Choroid plexus epithelial cell (primary cell): ENCODE data around the gene RASSF3.

Experiments
- DNase-seq: peaks from one replicate; pipeline ENCODE4 v3.0.0-alpha.2; 2010; ENCODE audit warnings: low read depth
- H3K4me3 ChIP-seq: 2 replicates; pipeline ENCODE4 v1.5.1; 2011; ENCODE audit warnings: low read depth, mild to moderate bottlenecking, control low read depth, low read length, moderate library complexity
- TF ChIP-seq, protein P1 (sequence below): conservative IDR thresholded peaks from 2 replicates; pipeline ENCODE4 v1.5.1; 2011; ENCODE audit warnings: low read depth, mild to moderate bottlenecking, control low read depth, inconsistent platforms, low read length, moderate library complexity

RASSF3 gene

DNA sequence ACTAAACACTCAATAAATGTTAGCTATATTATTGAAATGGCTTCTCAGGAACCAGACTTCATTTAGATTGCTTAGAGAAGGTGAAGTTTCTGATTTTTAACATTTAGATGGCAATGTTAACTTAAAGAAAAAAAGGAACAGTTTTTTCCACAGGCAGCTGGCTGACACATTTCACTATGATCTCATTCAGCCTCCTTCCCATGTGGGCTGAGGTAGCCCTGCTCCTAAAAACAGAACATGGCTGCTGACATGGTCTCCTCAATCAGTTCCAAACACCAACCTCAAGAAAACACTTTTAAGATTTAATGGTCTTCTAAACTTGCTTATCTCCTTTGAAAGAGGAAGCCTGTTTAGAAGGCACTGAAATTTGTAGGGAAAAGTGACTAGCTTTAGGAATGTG lies 125.1 kb downstream of the RASSF3 start:
- TF ChIP-seq, protein P1, sequence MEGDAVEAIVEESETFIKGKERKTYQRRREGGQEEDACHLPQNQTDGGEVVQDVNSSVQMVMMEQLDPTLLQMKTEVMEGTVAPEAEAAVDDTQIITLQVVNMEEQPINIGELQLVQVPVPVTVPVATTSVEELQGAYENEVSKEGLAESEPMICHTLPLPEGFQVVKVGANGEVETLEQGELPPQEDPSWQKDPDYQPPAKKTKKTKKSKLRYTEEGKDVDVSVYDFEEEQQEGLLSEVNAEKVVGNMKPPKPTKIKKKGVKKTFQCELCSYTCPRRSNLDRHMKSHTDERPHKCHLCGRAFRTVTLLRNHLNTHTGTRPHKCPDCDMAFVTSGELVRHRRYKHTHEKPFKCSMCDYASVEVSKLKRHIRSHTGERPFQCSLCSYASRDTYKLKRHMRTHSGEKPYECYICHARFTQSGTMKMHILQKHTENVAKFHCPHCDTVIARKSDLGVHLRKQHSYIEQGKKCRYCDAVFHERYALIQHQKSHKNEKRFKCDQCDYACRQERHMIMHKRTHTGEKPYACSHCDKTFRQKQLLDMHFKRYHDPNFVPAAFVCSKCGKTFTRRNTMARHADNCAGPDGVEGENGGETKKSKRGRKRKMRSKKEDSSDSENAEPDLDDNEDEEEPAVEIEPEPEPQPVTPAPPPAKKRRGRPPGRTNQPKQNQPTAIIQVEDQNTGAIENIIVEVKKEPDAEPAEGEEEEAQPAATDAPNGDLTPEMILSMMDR, result no peak
- DNase-seq, result no peak
- H3K4me3 ChIP-seq, result no peak overlapping the region

DNA sequence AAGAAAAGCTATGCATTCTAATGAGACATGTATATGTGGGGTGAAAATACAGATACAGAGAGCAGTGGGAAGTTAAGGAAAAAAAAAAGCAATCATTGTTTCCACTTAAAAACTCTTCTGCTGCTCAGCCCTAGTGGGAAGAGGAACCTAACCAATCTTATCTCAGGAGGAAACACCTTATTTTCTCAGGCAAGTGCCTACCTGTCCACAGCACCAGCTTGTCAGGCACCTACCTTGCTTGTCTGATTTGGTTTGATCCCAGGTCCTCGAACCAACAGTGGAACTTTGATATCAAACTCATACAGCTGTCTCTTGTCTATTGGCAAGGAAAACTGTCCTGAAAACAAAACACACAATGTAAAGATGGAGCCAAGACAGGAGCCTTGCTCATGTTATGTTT lies 126.5 kb downstream of the RASSF3 start:
- DNase-seq, result no peak
- no peak overlapping the region for H3K4me3 ChIP-seq
- TF ChIP-seq, protein P1, result no peak

DNA sequence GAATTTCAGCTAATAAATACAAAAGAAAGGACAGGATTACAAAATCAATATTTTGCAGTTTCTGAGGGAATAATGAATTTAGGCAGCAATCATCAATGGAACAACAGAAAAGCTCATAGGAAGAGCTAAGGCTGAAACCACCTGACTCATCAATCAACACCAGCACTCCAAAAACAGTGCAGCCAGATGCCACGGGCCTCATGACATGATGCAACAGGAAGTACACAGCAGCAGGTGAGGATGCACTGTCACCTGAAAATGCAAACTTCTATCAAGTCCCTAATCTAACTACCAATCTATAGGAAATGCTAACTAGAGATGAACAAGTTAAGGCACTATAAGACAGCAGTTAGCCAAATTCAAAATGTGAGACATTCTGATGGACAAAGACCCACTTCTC lies 127.2 kb downstream of the RASSF3 start:
- TF ChIP-seq, protein P1, result no peak
- no peak for DNase-seq

DNA sequence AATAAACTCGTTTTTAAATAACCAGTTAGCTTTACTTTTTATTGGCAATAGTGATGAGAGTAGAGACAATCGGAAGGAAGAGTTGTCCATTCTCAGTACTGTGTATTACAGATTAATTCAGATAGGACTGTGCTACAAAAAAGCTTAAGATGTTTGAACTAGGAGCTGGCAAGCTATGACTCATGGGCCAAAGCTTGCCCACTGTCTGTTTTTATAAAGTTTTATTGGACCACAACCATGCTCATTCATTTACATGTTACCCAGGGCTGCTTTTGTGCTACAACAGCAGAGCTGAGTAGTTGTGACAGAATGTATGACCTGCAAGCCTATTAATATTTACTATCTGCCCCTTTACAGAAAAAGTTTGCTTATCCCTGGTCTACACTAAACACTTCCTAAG lies 129.5 kb downstream of the RASSF3 start:
- DNase-seq, result no peak
- TF ChIP-seq, protein P1, result no peak
- H3K4me3 ChIP-seq, result no peak overlapping the region

More for the DNA sequence above, 127.2 kb downstream of the RASSF3 start:
- no peak overlapping the region for H3K4me3 ChIP-seq

DNA sequence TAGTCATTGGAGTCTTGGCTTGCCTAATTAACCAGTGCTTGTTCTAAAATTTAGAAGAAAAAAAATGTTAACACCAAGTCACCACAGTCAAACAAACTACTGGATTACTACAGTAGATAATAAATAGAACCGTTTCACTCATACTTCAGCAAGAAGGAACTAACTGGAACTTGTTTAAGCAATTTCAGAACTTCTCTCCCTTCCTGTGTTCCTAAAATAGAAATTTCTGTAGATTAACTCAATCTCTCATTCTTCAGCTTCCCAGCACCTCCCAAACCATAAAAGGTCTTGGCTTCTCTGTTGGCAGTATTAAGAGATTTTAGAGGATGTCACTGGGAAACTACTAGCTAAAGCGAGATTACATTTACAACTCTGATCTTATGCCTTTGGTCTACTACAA lies 130.4 kb downstream of the RASSF3 start:
- no peak for DNase-seq
- TF ChIP-seq, protein P1, result no peak

DNA sequence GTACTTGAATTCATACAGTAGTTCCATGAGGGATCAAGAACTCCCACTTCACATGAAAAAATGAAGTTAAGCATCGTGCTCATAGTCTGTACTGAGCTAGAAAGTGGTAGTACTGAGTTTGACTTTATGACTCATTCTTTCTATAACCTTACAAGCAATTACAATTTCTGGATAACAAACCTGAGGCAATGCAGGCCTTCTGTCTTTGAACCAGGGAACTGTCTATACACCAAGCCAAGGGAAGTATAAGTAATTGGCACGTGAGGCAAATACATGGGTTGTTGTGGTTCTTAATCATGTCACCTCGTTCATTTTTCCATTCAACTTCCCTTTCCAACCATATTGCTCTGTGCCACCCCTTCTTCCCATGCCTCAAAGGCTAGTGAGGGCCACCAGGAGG lies 132.1 kb downstream of the RASSF3 start:
- H3K4me3 ChIP-seq, result no peak overlapping the region
- TF ChIP-seq, protein P1, result no peak
- DNase-seq, result no peak

More for the DNA sequence above, 130.4 kb downstream of the RASSF3 start:
- H3K4me3 ChIP-seq, result no peak overlapping the region

DNA sequence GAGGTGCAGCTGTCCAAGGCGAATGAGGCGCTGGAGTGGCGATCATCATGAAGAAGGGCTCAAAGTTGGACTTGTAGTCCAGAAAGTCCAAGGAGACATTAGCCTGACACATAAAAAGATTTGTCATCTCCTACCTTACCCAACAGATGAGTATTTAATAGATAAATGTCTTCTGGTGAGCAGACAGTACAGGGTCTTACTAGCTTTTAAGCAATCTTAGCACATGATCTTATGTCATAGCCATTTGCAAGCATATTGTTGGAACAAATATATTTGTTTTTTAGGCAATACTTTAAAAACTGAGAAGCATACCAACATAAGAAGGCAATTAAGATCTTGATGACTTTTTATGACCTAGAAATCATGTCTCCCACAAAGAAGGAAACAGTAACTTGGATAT lies 132.9 kb downstream of the RASSF3 start:
- no peak for DNase-seq
- H3K4me3 ChIP-seq, result no peak overlapping the region

More for the DNA sequence above, 132.9 kb downstream of the RASSF3 start:
- TF ChIP-seq, protein P1, result no peak
